Subcutaneous adipose tissue (tissue), 4 donors: ENCODE measurements around the gene TEX2. TPM values are rescaled to one million over a fixed set of nuclear protein-coding genes. Genes with fewer than 3 reads are reported as not detected.

Experiments used
- CTCF ChIP-seq: fragments of 450-650 bp; IDR thresholded peaks from one replicate; pipeline ENCODE4 v1.5.1; 2016; ENCODE audit warnings: low read depth, mild to moderate bottlenecking, control low read depth, antibody characterized with exemption, moderate library complexity
- total RNA-seq, 4 donors: library from RNA; depleted of rRNA; stranded (reverse); fragments of >200 nt; gene quantifications; one replicate each; pipeline ENCODE4 v1.1.0, GENCODE V29; 2016

Gene TEX2
- total RNA-seq, 4 donors from 2014 or later: 75.3 to 119 (median 102) TPM

DNA sequence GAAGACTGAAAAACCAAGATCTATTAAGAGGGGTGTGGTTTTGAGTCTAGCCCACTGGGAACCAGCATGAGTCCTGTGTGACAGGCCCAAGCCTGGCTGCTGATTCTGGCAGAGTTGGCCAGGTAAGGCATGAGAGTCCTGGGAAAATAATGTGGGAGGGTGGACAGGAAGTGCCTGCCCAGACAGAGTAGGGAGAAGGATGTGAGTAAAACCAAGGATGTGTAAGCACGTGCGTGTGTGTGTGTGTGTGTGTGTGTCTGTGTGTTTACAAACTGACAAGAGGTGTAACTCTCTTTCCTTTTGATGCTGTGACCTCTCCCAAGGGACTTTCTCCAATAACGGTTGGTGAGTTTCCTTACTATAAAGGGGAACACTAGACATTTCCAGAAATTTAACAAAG, 15.6 kb upstream of the TEX2 start:
- TF ChIP-seq CTCF: no peak

GRCh38 chr17:64277831-64278562, 14.9 kb upstream of the TEX2 start:
- TF ChIP-seq CTCF: no peak

- no peak for TF ChIP-seq CTCF
Measured at GRCh38 chr17:64276961-64277505, 14.0 kb upstream of the TEX2 start.

DNA sequence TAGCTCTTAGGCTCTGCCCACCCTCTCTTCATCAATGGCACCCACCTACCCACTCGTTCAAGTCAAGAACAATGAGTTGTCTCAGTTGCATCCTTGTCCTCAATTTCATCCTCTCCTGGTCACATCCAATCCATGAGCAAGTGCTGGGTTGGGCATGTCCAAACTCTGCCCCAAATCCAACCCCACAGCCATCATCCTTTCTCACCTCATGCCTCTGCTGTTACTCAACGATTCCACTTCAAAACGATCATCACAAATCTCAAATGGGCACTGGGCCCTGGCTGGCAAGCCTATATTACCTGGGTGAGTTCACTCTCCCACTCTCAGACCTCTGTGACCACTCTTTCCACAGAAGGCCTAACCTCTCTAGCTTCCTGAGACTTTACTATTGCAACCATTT, 12.0 kb upstream of the TEX2 start:
- TF ChIP-seq CTCF: no peak

- TF ChIP-seq CTCF: no peak
Measured at GRCh38 chr17:64273006-64273405, 9.9 kb upstream of the TEX2 start.

DNA sequence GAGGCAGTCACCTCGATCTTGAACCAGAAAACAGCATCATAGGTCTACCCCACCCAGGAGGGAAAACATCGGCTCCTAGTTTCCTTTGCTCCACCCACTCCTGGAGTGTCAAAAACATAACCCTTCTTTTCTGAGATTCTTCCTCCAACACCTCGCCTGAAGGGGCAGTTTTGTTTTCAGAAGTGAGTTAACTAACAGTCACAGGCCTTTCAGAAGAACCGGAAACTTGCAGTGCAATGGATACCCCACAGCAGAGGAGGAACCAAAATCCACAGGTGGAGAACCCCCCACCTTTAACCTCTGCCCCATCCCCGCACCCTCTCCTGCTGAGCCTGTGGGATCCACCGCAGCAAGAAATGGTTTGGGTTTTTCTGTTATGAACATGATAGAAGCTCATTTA, 7.8 kb upstream of the TEX2 start:
- no peak for TF ChIP-seq CTCF

GRCh38 chr17:64269687-64270649, 6.9 kb upstream of the TEX2 start:
- no peak for TF ChIP-seq CTCF
